Thyroid gland (tissue), 4 donors: ENCODE results near the gene NACC1.

Experiments
- CTCF ChIP-seq, 6 experiments: fragments of 200-600 bp in 3 of 6; fragments of 450-650 bp in 3 of 6; sonication (generic) in 3 of 6; IDR thresholded peaks; one replicate each; pipeline ENCODE4 v1.5.1; 2016 to 2019; ENCODE audit warnings: antibody characterized with exemption in 6 of 6, mild to moderate bottlenecking in 2 of 6, inconsistent platforms in 1 of 6, moderate library complexity in 1 of 6
- POLR2A ChIP-seq, 2 donors: fragments of 450-650 bp; IDR thresholded peaks; one replicate each; pipeline ENCODE4 v1.6.1; 2017; ENCODE audit warnings: antibody characterized with exemption in 2 of 2, mild to moderate bottlenecking in 2 of 2, moderate library complexity in 1 of 2

- TF ChIP-seq POLR2A (IDR thresholded peaks at IDR 0.05) (no peak), CTCF (IDR thresholded peaks at IDR 0.05) (no peak)
Measured at GRCh38 chr19:13095934-13096927, 21.8 kb upstream of the NACC1 start.
